NCI-H2227 (cell line): Measurements from ENCODE around the gene SP140.
"Not testable (repeated sequence)": the region's sequence is repeated elsewhere in the genome, so short reads cannot be mapped to it uniquely, and the experiment has no call there.

Source experiments
- DNase-seq: peaks from one replicate; lab custom pipeline; 2025; ENCODE audit not compliant: unreplicated experiment; lab: John Stamatoyannopoulos, UW

Gene SP140

DNA sequence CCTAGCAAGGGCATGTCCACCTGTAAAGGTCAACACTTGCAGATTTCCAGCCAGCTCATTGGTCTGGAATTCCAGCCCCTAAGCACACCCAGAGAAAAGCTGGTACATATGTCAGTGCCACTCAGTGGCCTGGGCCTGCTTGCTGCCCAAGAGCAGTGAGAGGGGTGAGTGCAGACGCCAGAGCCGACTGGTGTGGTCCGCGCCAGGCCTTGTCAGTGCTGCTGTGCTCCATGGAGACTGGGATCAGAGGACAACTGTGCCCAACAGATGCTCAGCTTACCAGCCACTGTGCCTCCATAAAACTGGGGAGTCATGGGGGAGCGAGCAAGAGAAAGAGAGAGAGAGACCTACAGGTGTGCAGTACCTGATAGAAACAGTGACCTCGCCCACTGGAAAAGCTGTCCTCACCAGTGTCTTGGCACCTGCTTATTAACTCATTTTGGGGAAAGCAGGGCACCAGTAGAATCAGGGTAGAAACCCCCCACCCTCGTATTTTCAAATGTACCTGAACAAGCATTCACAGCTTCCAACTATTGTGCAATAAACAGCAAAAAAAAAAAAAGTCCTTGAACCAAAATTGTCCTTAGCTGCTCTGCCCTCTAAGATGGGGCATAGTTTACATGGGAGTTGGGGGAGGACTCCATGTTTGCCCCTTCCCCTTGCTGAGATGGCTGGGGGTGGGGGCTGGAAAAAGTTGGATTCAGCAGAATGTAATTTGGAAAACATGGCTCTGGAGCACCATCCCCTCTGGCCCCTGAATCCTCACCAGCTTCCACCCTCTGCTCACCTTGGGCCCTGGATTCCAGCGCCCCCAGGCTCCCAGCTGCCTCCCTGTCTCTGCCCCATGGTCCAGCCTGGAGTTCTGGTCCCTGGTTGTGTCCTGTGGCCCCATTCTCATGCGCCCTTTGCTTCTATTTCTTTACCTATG, 100.0 kb downstream of the SP140 start:
- DNase-seq = no peak

DNA sequence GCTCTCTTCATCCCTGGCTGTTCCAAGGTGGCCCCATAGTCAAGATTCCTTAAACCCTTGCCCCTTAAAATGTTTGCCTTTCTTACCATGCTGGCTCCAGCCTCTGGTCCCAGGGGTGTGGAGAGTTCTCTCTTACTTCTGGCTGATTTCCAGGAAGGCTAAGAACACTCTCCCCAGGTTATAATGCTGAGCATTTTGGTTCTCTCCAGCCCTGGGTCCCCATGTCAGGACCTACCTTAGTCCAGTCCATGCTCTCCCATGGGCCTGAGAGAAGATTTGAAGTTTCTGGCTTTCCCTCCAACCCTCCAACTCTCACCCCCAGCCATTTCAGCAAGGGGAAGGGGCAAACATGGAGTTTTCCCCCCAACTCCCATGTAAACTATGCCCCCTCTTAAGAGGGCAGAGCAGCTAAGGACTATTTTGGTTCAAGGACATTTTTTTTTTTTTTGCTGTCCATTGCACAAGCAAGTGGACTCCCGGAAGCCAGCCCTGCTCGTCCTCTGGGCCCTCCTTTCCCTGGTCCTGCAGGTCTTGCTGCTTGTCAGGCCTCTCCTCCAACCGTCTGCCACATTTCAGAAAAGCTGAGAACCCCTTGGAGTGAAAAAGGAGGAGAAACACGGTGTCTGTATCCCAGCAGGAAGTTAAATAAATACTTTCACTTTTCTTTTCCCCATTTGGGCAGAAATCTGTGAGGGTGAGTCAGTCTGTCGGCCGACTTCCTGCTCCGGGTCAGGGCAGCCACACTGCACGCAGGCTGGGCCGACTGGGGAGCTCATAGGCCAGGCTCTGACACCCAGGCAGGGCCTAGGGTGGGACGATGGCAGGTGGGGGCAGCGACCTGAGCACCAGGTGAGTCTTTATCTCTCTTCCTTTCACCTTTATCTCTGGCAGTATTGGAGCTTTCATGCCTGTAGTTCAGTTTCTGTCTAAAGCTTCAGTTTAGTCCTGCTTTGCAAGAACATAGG, 101.2 kb downstream of the SP140 start, which contains the start of gene SP140L:
Gene SP140L, plus strand, starts transcription at position 741 of the 965 bp plus-strand sequence. Its CDS starts 77 bp downstream, at position 818.
- DNase-seq = no peak

DNA sequence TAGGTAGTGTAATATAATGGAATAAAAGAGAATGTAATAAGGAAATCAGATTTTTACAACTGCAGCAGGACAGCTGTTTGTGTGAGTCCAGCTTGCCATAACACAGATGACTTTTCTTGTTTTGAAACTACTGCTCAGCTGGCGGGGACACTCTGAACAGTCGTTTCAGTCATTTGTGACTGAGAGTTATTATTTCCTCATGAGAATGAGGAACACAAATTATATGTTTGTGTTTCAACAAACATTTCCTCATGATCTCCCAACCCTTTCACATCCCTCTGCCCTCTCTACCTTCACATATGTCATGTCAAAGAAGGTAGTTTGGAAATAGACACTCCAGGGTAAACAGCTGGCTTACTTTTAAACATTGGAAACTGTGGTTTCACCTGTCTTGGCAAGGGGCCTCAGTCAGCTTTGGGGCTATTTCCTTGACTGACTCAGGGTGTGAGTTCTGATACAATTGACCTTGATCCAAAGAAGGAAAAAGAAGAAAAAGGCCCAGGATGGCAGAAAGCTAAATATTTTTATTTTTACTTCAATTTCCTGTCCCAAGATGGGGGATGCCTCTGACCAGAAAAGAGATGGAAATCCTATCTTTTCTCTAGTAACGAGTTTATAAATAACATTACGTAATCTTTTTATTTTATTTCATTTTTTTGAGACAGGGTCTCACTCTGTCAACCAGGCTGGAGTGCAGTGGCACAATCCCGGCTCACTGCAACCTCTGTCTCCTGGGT, 102.0 kb downstream of the SP140 start:
- peak; percentile 25 for DNase-seq

DNA sequence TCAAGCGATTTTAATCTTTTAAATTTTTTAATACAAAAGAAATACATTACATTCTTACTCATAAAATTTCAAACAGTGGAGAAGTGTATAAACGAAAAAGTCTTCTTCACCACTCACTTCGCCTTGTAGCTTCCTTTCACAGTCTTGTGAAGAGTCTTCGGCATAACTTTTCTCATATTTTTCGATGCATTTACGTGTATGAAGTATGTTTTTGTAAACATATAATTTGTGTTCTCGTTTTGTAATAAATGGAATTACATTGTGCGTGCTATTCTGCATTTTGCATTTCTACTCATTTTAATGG, 102.6 kb downstream of the SP140 start:
- DNase-seq = no peak

DNA sequence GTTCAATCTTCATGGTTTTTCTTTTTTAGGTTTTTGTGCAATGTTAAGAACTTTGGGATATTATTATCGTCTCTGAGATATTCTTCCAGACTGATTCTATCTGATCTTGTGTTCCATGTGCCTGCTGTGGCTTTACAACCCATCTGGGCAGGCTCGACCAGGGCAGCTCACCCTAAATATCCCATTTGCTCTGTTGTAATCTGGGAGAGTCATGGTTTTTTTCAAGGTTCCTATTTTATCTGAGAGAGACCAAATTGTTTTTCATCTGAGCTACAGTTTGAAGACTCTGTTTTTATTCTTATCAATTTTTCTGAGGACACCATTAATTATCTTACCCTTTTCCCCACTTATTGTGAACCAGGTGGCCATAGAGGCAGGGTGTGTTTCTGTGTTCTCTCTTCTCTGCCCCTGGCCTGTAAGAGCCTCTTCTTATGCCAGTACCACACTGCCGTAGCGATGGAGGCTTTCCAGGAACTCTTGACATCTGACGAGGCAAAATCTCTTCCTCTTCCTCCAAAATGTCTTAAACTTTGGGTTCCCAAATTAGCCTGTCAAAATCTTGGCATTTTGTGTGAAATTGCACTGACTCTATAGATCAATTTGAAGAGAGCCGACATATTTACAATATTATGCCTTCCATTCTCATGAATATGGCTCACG, 104.5 kb downstream of the SP140 start:
- DNase-seq = no peak

DNA sequence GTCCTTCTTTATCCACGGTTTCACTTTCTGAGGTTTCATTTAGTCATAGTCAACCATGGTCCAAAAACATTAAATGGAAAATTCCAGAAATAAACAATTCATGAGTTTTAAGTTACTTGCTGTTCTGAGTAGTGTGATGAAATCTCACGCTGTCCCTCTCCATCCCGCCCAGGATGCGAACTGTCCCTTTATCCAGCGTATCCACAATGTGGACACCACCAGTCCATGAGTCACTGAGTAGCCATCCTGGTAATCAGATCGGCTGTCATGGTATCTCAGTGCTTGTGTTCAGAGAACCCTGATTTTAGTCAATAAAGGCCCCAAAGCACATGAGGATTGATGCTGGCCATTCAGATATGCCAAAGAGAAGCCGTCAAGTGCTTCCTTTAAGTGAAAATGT, 105.2 kb downstream of the SP140 start:
- DNase-seq = no peak

DNA sequence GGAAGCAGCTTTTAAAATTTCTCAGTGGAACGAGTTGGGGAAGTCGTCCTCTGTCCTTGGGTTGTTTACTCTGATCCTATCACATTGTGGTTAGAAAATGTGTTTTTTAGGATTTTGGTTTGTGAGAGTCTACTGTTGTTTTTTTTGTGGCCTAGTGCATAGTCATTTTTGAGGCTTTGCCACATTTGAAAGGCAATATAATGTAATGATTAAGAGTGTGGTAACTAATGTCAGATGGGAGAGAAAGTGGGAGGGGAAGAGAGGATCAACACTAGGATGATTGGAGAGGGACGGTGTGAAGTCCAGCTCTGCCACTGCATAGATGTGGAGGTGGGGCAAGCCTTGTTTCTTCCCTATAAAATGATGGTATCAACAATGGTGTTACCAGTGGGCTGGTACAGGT, 109.9 kb downstream of the SP140 start:
- no peak for DNase-seq

DNA sequence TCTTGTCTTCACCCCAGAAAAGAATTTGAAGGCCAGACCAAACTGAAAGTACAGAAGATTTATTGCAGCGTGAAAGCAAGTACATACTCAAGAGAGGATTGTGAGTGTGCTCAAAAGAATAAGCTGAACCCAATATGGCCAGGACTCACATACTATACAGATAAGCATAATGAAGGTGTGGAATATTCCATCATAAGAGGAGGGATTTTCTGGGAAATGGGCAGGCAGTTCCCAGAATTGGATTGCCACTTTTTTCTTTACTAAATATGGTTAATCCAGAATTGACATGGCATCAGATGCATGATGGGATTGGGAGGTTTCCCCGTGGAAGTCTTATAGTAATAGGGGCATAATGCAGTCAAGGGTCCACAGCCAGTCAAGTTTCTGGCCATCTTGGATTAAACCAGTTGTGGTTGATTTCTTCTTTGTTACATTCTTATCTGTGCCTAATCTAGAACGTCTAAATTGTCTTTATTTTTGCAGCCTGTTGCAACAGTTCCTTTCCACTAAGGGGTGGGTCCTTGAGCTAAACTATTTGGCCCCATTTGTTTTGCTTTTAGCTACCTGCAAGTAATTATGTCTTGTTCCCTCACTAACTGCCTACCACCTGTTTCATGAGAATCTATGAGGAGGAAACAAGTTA, 110.4 kb downstream of the SP140 start:
- DNase-seq = no peak

DNA sequence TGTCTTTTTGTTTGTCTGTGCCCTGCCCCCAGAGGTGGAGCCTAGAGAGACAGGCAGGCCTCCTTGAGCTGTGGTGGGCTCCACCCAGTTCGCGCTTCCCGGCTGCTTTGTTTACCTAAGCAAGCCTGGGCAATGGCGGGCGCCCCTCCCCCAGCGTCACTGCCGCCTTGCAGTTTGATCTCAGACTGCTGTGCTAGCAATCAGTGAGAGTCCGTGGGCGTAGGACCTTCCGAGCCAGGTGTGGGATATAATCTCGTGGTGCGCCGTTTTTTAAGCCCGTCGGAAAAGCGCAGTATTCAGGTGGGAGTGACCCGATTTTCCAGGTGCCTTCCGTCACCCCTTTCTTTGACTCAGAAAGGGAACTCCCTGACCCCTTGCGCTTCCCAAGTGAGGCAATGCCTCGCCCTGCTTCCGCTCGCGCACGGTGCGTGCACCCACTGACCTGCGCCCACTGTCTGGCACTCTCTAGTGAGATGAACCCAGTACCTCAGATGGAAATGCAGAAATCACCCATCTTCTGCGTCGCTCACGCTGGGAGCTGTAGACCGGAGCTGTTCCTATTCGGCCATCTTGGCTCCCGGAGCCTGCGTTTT, 116.5 kb downstream of the SP140 start:
- not testable (repeated sequence) for DNase-seq

DNA sequence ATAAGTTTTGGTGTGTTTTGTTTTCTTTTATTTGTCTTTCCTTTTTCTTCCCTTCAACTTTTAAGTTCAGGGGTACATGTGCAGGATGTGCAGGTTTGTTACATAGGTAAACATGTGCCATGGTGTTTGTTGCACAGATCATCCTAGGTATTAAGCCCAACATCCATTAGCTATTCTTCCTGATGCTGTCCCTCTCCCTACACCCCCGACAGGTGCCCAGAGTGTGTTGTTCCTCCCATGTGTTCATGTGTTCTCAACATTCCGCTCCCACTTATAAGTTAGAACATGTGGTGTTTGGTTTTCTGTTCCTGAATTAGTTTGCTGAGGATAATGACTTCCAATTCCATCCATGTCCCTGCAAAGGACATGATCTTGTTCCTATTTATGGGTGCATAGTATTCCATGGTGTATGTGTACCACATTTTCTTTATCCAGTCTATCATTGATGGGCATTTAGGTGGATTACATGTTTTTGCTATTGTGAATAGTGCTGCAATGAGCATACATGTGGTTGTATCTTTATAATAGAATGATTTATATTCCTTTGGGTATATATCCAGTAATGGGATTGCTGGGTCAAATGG, 117.6 kb downstream of the SP140 start:
- DNase-seq = not testable (repeated sequence)

DNA sequence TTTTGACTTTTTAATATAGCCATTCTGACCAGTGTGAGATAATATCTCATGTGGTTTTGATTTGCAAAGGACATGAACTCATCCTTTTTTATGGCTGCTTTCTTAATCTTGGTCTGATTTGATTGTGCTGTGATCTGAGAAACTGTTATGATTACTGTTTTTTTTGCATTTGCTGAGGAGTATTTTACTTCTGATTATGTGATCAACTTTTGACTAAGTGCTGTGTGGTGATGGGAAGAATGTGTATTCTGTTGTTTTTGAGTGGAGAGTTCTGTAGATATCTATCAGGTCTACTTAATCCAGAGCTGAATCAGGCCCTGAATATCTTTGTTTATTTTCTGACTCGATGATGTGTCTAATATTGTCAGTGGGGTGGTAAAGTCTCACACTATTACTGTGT, 118.2 kb downstream of the SP140 start:
- DNase-seq = no peak

DNA sequence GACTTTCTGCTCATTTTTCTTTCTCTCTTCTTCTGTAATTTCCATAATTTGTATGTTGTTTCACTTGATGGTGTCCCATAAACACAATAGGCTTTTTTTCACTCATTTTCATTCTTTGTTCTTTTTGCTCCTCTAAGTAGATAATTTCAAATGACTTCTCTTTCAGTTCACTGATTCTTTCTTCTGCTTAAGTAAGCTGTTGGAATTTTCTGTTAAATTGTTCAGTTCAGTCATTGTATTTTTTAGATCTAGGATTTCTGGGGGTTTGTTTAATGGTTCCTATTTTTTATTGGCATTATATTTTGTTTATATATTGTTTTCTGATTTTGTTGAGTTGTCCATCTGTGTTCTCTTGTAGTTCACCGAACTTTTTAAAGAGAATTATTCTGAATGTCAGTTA, 120.9 kb downstream of the SP140 start:
- no peak for DNase-seq

DNA sequence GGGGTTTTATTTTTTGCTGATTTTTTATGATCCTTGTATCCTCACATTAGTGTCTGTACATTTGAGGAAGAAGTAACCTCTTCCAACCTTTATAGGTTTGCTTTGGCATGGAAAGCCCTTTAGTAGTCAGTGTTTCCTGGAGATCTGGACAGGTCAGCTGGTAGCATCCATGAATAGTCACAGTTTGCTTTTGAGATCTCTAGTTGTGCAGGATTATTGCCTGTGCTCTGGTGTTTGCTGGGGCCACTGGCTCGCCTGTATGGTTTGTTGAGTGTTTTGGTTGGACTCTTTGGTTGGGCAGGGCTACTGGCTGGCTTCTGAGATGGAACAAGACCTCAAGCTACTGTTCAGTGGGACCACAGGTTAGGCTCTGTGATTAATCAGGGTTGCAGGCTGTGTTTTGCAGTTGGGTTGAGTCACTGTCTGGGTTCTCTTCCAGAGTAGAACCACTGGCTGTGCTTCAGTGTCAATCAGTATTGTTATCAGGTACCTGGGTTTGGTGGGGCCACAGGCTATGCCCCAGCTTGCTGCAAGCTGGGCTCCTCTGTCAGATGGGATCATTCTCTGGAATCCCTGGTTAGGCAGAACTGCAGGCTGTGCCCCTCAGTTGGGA, 121.5 kb downstream of the SP140 start:
- no peak for DNase-seq

DNA sequence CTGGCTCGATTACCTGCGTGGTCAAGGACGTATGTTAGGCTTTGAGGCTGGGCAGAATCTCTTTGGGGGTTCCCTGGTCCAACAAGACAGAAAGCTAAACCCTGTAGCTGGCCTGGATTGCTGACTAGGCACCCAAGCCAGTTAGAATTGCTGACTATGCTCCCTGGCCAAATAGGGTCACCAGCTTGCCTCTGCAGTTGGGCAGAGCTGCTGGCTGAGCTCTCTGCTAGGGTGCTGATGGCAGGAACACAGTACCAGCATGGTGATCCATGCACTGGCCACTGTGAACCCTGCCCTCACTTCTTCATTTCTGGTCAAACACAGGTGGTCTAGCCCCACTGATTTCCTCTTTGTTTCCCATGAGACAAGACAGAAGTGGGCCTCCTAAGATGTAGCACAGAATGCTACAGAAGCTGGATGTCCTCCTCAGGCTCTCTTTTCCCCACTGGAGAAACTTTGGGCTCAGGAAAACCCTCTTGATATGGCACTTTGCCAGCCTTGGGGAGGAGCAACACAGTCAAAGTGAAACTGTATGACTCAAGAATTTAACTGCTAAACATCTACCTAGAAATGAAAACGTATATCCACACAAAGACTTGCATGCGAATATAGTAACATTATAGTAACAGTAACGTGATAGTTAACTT, 122.2 kb downstream of the SP140 start:
- no peak for DNase-seq

DNA sequence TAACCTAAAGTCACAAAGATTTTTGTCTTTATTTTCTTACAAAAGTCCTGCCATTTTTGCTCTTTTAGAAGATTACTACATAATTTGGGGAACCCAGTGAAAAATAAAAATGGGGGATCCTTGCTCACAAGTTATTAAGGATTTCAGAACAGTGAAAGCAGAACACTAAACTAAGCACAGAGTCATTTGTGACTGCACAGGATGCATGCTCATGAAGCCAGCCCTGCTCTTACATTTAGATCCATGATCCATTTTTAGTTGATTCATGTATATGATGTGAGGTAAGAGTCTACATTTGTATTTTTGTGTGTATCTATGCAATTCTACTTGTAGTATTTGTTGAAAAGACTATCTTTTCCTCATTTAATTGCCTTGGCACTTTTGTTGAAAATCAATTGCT, 123.3 kb downstream of the SP140 start:
- no peak for DNase-seq

DNA sequence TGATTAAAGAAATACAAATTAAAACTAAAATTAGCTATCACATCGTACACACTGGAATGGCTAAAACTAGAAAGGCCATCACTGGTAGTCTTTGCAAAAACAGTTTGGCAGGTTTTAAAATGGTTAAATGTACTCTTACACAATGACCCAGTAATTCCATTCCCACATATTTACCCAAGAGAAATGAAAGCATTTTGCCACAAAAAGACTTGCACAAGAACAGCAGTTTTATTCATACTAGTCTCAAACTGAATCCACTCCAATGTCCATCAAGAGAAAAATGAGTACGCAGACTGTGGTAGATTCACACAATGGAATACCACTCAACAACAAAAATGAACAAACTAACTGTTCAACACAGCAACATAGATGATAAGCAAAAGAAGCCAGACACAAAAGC, 130.5 kb downstream of the SP140 start:
- no peak for DNase-seq

DNA sequence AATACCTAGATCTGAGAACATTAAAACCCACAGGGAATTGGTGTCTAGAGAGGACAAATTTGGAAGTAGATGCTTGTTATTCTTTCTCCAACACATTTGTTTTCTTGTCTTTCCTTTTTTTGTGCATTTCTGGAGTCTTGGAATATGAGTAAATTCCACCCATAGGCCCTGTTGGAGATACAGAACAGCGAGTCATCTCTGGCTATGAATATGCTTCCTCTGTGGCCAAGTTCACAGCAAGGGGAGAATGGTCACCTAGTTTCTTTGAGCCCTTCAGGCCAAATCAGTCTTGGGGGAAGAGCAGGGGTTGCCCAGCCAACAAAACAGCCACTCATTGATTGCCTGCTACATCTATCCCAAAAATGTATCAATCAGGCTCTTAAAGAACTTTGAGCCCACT, 132.8 kb downstream of the SP140 start:
- DNase-seq = no peak

DNA sequence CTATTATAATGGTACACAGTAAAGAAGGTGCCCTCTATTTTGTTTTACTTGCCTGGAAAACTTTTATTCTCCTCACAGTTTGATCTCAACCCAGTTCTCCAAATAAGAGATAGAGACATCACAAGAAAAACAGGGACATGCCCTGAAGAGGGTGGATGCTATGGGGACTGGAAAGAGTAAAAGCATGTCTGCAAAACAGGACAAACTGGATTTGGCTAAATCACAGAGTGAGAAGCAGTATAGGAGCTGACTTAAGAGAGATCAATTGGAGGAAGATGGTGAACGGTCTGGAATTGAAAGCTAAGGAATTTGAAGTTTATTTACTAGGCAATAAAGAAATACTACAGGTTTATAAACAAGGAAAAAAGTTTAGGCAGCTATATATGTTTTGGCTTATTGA, 134.5 kb downstream of the SP140 start:
- DNase-seq = no peak
